Activated CD8-positive, alpha-beta T cell treated with anti-CD3 and anti-CD28 coated beads for 36 hours (primary cell): ENCODE data around the gene PPP1R11. TPM values are rescaled to one million over a fixed set of nuclear protein-coding genes. Genes with fewer than 3 reads are reported as not detected.

ENCODE experiments used
- total RNA-seq, 2 experiments: library from RNA; stranded (reverse); gene quantifications; one replicate each; pipeline ENCODE4 v1.2.3, GENCODE V29; 2021

The PPP1R11 gene
- total RNA-seq, 2 experiments from 2014 or later: 33.8 to 34.1 TPM

Other genes with a start within 250 kb of the PPP1R11 start
- gene HLA-G, start 239.4 kb upstream of the PPP1R11 start, total RNA-seq: 1 to 10 TPM; 3.0 to 3.8 TPM
- gene HLA-A, start 124.7 kb upstream of the PPP1R11 start, total RNA-seq: 1,000 to 10,000 TPM; 1,275 to 1,335 TPM
- 10 to 100 TPM; 53.0 to 58.1 TPM for gene POLR1H, start 5.9 kb upstream of the PPP1R11 start, total RNA-seq
- not detected for gene RNF39, start 8.6 kb downstream of the PPP1R11 start, total RNA-seq
- gene TRIM31, start 45.9 kb downstream of the PPP1R11 start, total RNA-seq: not detected
- gene TRIM40, start 68.9 kb downstream of the PPP1R11 start, total RNA-seq: not detected
- gene TRIM10, start 94.0 kb downstream of the PPP1R11 start, total RNA-seq: not detected
- not detected for gene TRIM15, start 96.3 kb downstream of the PPP1R11 start, total RNA-seq
- gene TRIM26, start 146.2 kb downstream of the PPP1R11 start, total RNA-seq: 10 to 100 TPM; 43.4 to 45.0 TPM